ENCODE results near the gene RGS3.

- TF ChIP-seq CTCF (tag by site-specific recombination; IDR thresholded peaks at IDR 0.05) (no peak), BCL11A (tag by site-specific recombination; IDR thresholded peaks at IDR 0.05; ENCODE audit: low read depth) (no peak), ZNF174 (tag by site-specific recombination; IDR thresholded peaks at IDR 0.05) (no peak), ZNF704 (tag by site-specific recombination; IDR thresholded peaks at IDR 0.05) (no peak), ZNF501 (tag by site-specific recombination; IDR thresholded peaks at IDR 0.05) (no peak), PRDM4 (tag by site-specific recombination; IDR thresholded peaks at IDR 0.05) (no peak)
These were observed 47.6 kb downstream of the RGS3 start for GRCh38 chr9:113511047-113511521.

Data from HEK293 (cell line).